SK-N-SH (cell line): ENCODE data around the gene SLC6A11.

ENCODE experiments used
- ELF1 ChIP-seq: IDR thresholded peaks from 2 replicates; pipeline ENCODE4 v1.4.0; 2012
- EP300 ChIP-seq, 2 experiments: IDR thresholded peaks; 2 replicates each; pipeline versions ENCODE4 v1.4.0 to v1.6.1; 2012; ENCODE audit warnings: borderline replicate concordance in 1 of 2, low read depth in 1 of 2, low read length in 1 of 2
- FOXM1 ChIP-seq: IDR thresholded peaks from 2 replicates; pipeline ENCODE4 v1.4.0; 2012; ENCODE audit warnings: low read depth, mild to moderate bottlenecking
- GABPA ChIP-seq: IDR thresholded peaks from 2 replicates; pipeline ENCODE4 v1.4.0; 2012; ENCODE audit warnings: low read depth, mild to moderate bottlenecking
- JUND ChIP-seq: IDR thresholded peaks from 2 replicates; pipeline ENCODE4 v1.4.0; 2012
- MXI1 ChIP-seq: IDR thresholded peaks from 2 replicates; pipeline ENCODE4 v1.6.1; 2012; ENCODE audit warnings: mild to moderate bottlenecking, low read depth, low read length, improper control_type of control experiment
- NRF1 ChIP-seq: IDR thresholded peaks from 2 replicates; pipeline ENCODE4 v1.6.1; 2012; ENCODE audit warnings: low read depth, mild to moderate bottlenecking, low read length
- POLR2AphosphoS5 ChIP-seq: IDR thresholded peaks from 2 replicates; pipeline ENCODE4 v1.6.1; 2012; ENCODE audit warnings: low read depth, low read length
- RAD21 ChIP-seq: IDR thresholded peaks from 2 replicates; pipeline ENCODE4 v1.6.1; 2012; ENCODE audit warnings: mild to moderate bottlenecking, low read length
- SIN3A ChIP-seq: IDR thresholded peaks from 2 replicates; pipeline ENCODE4 v1.6.1; 2012; ENCODE audit warnings: low read depth, mild to moderate bottlenecking, low read length, moderate library complexity, borderline replicate concordance
- TCF12 ChIP-seq: IDR thresholded peaks from 2 replicates; pipeline ENCODE4 v1.4.0; 2012
- TF ChIP-seq, protein P1 (sequence below): fragments of 200-600 bp; sonication (generic); IDR thresholded peaks from 2 replicates; pipeline ENCODE4 v1.6.1; 2017; ENCODE audit warnings: antibody characterized with exemption, mild to moderate bottlenecking, moderate library complexity
- TF ChIP-seq, protein P2 (sequence below): fragments of 150-350 bp; IDR thresholded peaks from 2 replicates; pipeline ENCODE4 v1.6.1; 2016; ENCODE audit warnings: mild to moderate bottlenecking, low read depth, low read length
- TF ChIP-seq, protein P3 (sequence below): IDR thresholded peaks from 2 replicates; pipeline ENCODE4 v1.4.0; 2012; ENCODE audit warnings: low read depth

DNA sequence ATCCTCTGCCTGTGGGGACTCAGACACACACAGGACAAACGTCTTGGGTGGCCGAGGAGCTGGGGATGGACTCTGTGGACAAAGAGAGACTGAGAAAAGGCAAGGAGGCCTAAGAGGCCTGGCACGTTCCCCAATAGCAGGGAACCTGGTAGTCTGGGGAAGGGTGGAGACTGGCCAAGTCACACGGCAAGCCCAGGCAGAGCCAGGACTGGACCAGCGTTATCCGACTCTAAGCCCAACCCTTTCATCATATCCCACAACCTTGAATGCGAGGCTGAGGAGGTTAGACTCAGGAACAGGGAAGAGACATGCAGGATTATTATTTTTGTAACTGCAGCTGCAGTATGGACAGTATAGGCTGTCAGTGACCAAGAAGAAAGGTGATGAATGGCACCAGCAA, 53.4 kb downstream of the SLC6A11 start:
- TF ChIP-seq, protein P1, sequence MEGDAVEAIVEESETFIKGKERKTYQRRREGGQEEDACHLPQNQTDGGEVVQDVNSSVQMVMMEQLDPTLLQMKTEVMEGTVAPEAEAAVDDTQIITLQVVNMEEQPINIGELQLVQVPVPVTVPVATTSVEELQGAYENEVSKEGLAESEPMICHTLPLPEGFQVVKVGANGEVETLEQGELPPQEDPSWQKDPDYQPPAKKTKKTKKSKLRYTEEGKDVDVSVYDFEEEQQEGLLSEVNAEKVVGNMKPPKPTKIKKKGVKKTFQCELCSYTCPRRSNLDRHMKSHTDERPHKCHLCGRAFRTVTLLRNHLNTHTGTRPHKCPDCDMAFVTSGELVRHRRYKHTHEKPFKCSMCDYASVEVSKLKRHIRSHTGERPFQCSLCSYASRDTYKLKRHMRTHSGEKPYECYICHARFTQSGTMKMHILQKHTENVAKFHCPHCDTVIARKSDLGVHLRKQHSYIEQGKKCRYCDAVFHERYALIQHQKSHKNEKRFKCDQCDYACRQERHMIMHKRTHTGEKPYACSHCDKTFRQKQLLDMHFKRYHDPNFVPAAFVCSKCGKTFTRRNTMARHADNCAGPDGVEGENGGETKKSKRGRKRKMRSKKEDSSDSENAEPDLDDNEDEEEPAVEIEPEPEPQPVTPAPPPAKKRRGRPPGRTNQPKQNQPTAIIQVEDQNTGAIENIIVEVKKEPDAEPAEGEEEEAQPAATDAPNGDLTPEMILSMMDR: no peak
- TF ChIP-seq RAD21 (no peak), POLR2AphosphoS5 (no peak), JUND (no peak), ELF1 (no peak), TCF12 (no peak), SIN3A (no peak), GABPA (no peak), NRF1 (no peak), FOXM1 (no peak), MXI1 (no peak), EP300 (IDR thresholded peaks at IDR 0.05; ENCODE audit: borderline replicate concordance in 1 of 2, low read depth in 1 of 2, low read length in 1 of 2) (no peak)
- TF ChIP-seq, protein P2, sequence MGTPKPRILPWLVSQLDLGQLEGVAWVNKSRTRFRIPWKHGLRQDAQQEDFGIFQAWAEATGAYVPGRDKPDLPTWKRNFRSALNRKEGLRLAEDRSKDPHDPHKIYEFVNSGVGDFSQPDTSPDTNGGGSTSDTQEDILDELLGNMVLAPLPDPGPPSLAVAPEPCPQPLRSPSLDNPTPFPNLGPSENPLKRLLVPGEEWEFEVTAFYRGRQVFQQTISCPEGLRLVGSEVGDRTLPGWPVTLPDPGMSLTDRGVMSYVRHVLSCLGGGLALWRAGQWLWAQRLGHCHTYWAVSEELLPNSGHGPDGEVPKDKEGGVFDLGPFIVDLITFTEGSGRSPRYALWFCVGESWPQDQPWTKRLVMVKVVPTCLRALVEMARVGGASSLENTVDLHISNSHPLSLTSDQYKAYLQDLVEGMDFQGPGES: no peak
- TF ChIP-seq, protein P3, sequence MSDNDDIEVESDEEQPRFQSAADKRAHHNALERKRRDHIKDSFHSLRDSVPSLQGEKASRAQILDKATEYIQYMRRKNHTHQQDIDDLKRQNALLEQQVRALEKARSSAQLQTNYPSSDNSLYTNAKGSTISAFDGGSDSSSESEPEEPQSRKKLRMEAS: no peak
